ENCODE measurements around the gene ERO1B. TPM values are rescaled to one million over a fixed set of nuclear protein-coding genes. Genes with fewer than 3 reads are reported as not detected.

ERO1B gene
- total RNA-seq, 1 experiment from 2014 or later, result 5.4 TPM

DNA sequence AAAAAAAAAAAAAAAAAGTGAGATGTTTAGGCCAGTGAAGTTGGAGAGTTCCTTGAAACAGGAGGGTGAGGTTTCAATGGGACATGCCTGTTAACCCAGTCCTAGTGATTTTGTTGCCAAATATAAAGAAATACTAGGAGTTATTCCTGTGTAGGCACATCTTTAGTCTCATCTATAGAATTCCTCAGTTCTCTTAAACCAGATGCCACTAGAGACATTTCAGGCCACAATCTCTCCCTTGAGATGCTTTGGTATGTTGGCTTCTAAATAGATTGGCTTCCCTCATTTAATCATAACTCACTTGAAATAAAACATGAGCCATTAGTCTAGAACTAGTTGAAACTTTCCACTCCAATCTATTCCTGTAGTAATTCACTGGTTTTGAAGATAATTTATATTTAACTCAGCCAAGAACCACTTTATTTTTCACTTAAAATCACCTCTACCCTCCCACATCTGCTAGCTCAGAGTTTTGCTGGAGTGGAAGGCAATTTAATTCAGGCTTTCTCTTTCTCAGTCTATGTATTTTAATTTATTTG is 109.6 kb downstream of the ERO1B start:
- H2AFZ ChIP-seq (ENCODE audit: low read depth, low read length, poor library complexity, severe bottlenecking), result no peak overlapping the region
- RAD21 ChIA-PET (ENCODE audit: low non-redundant PET in 1 of 2, low total read pairs in 2 of 2, uncharacterized antibody in 2 of 2, unreplicated experiment in 2 of 2), result interaction anchor here in 1 of 2 experiments (0.8 kb wide), 1 partner anchor 583 kb away, joined by 3 read pairs; no protein-coding TSS in a partner anchor
- TF ChIP-seq EZH2 (IDR thresholded peaks at IDR 0.05) (no peak), RAD21 (IDR thresholded peaks at IDR 0.05; ENCODE audit: low read depth) (no peak), FOSL1 (IDR thresholded peaks at IDR 0.05; ENCODE audit: low read depth) (no peak), SIN3A (IDR thresholded peaks at IDR 0.05; ENCODE audit: low read depth) (no peak), CBX3 (IDR thresholded peaks at IDR 0.05; ENCODE audit: low read depth) (no peak), POLR2A (IDR thresholded peaks at IDR 0.05; ENCODE audit: borderline replicate concordance, extremely low read depth, insufficient read depth, insufficient read length) (no peak), TCF7L2 (IDR thresholded peaks at IDR 0.05; ENCODE audit: borderline replicate concordance, extremely low read depth, insufficient read depth, insufficient read length) (no peak), SRF (IDR thresholded peaks at IDR 0.05; ENCODE audit: low read depth) (no peak), POLR2AphosphoS5 (IDR thresholded peaks at IDR 0.05; ENCODE audit: low read depth, low read length) (no peak), YY1 (IDR thresholded peaks at IDR 0.05; ENCODE audit: extremely low read depth, insufficient replicate concordance, low read depth, low read length) (no peak), EGR1 (IDR thresholded peaks at IDR 0.05; ENCODE audit: low read depth) (no peak), EZH2phosphoT487 (IDR thresholded peaks at IDR 0.05; ENCODE audit: borderline replicate concordance) (no peak), ZNF274 (IDR thresholded peaks at IDR 0.05; ENCODE audit: low read depth, low read length) (no peak), CEBPB (IDR thresholded peaks at IDR 0.05; ENCODE audit: low read depth) (no peak), ZFX (IDR thresholded peaks at IDR 0.05) (no peak)
- TF ChIP-seq, protein P1, sequence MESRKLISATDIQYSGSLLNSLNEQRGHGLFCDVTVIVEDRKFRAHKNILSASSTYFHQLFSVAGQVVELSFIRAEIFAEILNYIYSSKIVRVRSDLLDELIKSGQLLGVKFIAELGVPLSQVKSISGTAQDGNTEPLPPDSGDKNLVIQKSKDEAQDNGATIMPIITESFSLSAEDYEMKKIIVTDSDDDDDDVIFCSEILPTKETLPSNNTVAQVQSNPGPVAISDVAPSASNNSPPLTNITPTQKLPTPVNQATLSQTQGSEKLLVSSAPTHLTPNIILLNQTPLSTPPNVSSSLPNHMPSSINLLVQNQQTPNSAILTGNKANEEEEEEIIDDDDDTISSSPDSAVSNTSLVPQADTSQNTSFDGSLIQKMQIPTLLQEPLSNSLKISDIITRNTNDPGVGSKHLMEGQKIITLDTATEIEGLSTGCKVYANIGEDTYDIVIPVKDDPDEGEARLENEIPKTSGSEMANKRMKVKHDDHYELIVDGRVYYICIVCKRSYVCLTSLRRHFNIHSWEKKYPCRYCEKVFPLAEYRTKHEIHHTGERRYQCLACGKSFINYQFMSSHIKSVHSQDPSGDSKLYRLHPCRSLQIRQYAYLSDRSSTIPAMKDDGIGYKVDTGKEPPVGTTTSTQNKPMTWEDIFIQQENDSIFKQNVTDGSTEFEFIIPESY (IDR thresholded peaks at IDR 0.05; ENCODE audit: extremely low read depth, insufficient replicate concordance, low read length), result no peak
- TF ChIP-seq, protein P2, sequence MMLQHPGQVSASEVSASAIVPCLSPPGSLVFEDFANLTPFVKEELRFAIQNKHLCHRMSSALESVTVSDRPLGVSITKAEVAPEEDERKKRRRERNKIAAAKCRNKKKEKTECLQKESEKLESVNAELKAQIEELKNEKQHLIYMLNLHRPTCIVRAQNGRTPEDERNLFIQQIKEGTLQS (IDR thresholded peaks at IDR 0.05), result no peak
- TF ChIP-seq, protein P3, sequence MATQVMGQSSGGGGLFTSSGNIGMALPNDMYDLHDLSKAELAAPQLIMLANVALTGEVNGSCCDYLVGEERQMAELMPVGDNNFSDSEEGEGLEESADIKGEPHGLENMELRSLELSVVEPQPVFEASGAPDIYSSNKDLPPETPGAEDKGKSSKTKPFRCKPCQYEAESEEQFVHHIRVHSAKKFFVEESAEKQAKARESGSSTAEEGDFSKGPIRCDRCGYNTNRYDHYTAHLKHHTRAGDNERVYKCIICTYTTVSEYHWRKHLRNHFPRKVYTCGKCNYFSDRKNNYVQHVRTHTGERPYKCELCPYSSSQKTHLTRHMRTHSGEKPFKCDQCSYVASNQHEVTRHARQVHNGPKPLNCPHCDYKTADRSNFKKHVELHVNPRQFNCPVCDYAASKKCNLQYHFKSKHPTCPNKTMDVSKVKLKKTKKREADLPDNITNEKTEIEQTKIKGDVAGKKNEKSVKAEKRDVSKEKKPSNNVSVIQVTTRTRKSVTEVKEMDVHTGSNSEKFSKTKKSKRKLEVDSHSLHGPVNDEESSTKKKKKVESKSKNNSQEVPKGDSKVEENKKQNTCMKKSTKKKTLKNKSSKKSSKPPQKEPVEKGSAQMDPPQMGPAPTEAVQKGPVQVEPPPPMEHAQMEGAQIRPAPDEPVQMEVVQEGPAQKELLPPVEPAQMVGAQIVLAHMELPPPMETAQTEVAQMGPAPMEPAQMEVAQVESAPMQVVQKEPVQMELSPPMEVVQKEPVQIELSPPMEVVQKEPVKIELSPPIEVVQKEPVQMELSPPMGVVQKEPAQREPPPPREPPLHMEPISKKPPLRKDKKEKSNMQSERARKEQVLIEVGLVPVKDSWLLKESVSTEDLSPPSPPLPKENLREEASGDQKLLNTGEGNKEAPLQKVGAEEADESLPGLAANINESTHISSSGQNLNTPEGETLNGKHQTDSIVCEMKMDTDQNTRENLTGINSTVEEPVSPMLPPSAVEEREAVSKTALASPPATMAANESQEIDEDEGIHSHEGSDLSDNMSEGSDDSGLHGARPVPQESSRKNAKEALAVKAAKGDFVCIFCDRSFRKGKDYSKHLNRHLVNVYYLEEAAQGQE (IDR thresholded peaks at IDR 0.05; ENCODE audit: low read depth), result no peak
- TF ChIP-seq, protein P4, sequence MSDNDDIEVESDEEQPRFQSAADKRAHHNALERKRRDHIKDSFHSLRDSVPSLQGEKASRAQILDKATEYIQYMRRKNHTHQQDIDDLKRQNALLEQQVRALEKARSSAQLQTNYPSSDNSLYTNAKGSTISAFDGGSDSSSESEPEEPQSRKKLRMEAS (IDR thresholded peaks at IDR 0.05), result no peak
- intact Hi-C loops (cut with micrococcal nuclease), result no loop called here
- H3K9me2 ChIP-seq (ENCODE audit: insufficient read depth), result no peaks in the 10 kb centered on the region
- H3K9me3 ChIP-seq (ENCODE audit: control insufficient read depth in 1 of 2, insufficient read depth in 1 of 2, low read depth in 1 of 2, low read length in 2 of 2), result no peaks in the 10 kb centered on the region
- no peaks in the 10 kb centered on the region for H3K4me1 ChIP-seq (ENCODE audit: control insufficient read depth in 1 of 2, insufficient read depth in 2 of 2, low read length in 2 of 2)
- H3K36me3 ChIP-seq (ENCODE audit: control insufficient read depth in 1 of 2, insufficient read depth in 2 of 2, low read length in 2 of 2), result no peaks in the 10 kb centered on the region
- BruUV-seq (replicated peaks), result no TSS peak
- no peak for DNase-seq (ENCODE audit: low read depth, low spot score)
- no peak overlapping the region for H3K27ac ChIP-seq (ENCODE audit: low read depth, low read length)
- no peak overlapping the region for H3K4me2 ChIP-seq (ENCODE audit: low read length)
- H3K4me3 ChIP-seq (replicated peaks in 1 of 2; ENCODE audit: low read depth in 1 of 2, low read length in 2 of 2), result no peak overlapping the region
- CTCF ChIA-PET, result no interaction called here
- no peaks in the 10 kb centered on the region for H3K79me2 ChIP-seq (ENCODE audit: insufficient read depth, low read length)
- no peak for ATAC-seq
- H3K27me3 ChIP-seq (ENCODE audit: insufficient read depth, low read length), result no peaks in the 10 kb centered on the region
- no peaks in the 10 kb centered on the region for H4K20me1 ChIP-seq (ENCODE audit: insufficient read depth)
- no peak overlapping the region for H3K9ac ChIP-seq (ENCODE audit: low read length)
- POLR2A ChIA-PET, result no interaction called here
